Urinary bladder (tissue), 4 donors: ENCODE results near the gene PSMB10. TPM values are rescaled to one million over a fixed set of nuclear protein-coding genes. Genes with fewer than 3 reads are reported as not detected.
"Not testable (repeated sequence)": the region's sequence is repeated elsewhere in the genome, so short reads cannot be mapped to it uniquely, and the experiment has no call there.

ENCODE experiments used
- DNase-seq: peaks from one replicate; pipeline ENCODE4 v3.0.0-alpha.2; 2015; ENCODE audit errors: extremely low spot score
- H3K27ac ChIP-seq: one replicate; pipeline ENCODE4 v1.5.1; 2013; ENCODE audit warnings: low read depth, mild to moderate bottlenecking, moderate library complexity
- H3K36me3 ChIP-seq: one replicate; pipeline ENCODE4 v1.6.1; 2013; ENCODE audit warnings: mild to moderate bottlenecking, moderate library complexity; ENCODE audit not compliant: insufficient read depth
- H3K4me1 ChIP-seq: one replicate; pipeline ENCODE4 v1.6.1; 2013; ENCODE audit warnings: mild to moderate bottlenecking, moderate library complexity; ENCODE audit not compliant: insufficient read depth
- H3K4me3 ChIP-seq: one replicate; pipeline ENCODE4 v1.5.1; 2013; ENCODE audit warnings: low read depth, low read length
- WGBS: extraction: QIAGEN DNeasy Blood & Tissue Kit; methylation state at CpG from one replicate; pipeline ENCODE4 v1.1.7; 2013; 5-methylcytosine and 5-hydroxymethylcytosine counted together
- polyA plus RNA-seq: library from polyadenylated mRNA; stranded (reverse); fragments of 200-250 nt; gene quantifications from one replicate; pipeline ENCODE4 v1.2.3, GENCODE V29; 2013
- total RNA-seq: library from RNA; depleted of rRNA; stranded (reverse); fragments of >200 nt; gene quantifications from one replicate; pipeline ENCODE4 v1.2.3, GENCODE V29; 2014
- donor health status: healthy with polysubstance abuse.
- donor health status: healthy.

Gene PSMB10
- total RNA-seq (26.1 TPM), polyA plus RNA-seq (74.1 TPM)

DNA sequence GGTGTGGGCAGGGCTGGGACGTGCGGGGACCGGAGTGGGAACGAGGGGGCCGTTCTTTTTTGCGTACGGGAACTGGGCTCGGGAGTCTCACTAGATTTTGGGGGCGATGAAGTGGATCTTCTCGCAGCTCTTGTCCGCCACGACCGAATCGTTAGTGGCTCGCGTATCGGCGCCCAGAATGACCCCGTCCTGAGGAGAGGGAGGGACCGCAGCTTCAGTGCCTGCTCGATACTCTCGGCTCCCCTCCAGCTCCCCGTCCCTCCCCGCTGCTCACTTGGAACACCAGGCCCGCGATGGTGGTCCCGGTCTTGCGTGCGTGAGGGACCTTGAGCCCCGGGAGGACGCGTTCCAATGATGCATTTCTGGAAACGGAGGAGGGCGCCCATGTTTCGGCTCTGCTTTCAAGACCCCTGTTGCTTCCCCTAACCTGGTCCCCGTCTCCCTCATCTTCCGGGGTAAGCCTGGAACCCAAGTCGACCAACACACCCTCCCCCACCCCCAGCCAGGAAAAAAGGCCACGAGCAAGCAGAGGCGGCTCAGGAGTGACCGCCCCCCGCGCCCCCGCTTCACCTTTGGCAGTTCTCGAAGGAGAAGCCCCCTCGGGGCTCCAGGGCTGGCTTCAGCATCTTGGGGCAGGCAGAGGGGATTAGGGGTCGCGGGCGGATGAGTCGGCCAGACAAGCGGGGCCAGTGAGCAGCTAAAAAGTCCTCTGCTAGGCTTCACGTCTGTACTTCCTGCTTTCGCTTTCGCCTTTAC lies at the start of gene PSMB10:
Gene PSMB10 (minus strand): TSS at position 727 of the 756 bp plus-strand sequence. CDS start 101 bp downstream, at position 626.
- Histone ChIP-seq H3K4me3 (peak within 1 kb of the TSS; percentile 83), H3K4me1 (no peaks in the 10 kb centered on the region), H3K36me3 (no peaks in the 10 kb centered on the region), H3K27ac (peak within 1 kb of the TSS; percentile 96)
- peak; percentile 2 for DNase-seq
- under 1% methylated on average over 54 of the region's 54 CpGs for WGBS

DNA sequence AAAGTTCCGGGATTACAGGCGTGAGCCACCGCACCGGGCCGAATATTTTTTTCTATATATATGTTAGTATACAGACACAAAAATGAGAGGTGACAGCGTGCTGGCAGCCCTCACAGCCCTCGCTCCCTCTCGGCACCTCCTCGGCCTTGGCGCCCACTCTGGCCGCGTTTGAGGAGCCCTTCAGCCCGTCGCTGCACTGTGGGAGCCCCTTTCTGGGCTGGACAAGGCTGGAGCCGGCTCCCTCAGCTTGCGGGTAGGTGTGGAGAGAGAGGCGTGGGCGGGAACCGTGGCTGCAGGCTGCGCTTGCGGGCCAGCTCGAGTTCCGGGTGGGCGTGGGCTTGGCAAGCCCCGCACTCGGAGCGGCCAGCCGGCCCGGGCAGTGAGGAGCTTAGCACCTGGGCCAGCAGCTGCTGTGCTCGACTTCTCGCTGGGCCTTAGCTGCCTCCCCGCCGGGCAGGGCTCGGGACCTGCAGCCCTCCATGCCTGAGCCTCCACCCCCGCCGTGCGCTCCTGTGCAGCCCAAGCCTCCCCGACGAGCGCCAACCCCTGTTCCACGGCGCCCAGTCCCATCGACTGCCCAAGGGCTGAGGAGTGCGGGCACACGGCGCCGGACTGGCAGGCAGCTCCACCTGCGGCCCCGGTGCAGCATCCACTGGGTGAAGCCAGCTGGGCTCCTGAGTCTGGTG lies 45.5 kb upstream of the PSMB10 start:
- DNase-seq: no peak
- Histone ChIP-seq H3K36me3 (no peaks in the 10 kb centered on the region), H3K27ac (no peak overlapping the region), H3K4me1 (no peaks in the 10 kb centered on the region), H3K4me3 (no peak overlapping the region)
- WGBS: 95% methylated on average over 49 of the region's 49 CpGs

DNA sequence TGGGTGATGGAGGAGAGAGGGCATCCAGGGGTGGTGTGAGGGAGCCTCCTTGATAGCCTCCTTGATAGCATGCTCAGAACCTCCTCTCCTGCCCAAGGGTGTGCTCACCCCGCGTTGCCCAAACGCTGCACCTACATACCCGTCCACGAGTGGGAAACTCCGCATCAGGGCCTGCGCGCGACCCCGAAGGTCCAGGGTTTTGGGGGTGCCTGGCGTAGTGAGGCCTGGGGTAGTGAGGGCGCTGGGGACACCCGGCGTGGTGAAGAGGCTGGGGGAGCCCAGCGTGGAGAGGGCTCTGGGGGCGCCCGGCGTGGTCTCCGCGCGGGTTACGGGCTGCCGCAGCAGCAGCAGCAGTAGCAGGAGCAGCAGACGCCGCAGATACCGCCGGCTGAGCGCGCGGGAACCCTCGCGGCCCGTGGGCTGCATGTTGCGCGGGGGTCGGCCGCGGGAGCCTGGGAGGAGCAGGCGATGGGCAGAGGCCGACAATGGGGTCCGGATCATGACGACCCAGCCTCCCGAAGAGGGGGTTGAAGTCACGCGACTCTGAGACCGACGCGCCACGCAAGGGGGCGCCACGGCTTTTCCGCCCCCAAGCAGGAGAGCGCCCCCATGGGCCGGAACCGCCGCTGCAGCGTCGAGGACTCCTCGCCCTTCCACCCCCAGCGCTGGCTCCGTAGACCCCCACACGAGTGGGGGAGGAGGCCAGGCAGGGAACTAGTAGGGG lies 43.5 kb upstream of the PSMB10 start, which contains the start of gene DPEP3:
Gene DPEP3 (minus strand): TSS at position 545 of the 724 bp plus-strand sequence. CDS start 119 bp downstream, at position 426.
- 58% methylated on average over 62 of the region's 62 CpGs for WGBS
- H3K4me1 ChIP-seq: no peaks in the 10 kb centered on the region
- H3K4me3 ChIP-seq: no peak within 1 kb of the TSS
- DNase-seq: no peak
- H3K36me3 ChIP-seq: no peaks in the 10 kb centered on the region
- no peak within 1 kb of the TSS for H3K27ac ChIP-seq

DNA sequence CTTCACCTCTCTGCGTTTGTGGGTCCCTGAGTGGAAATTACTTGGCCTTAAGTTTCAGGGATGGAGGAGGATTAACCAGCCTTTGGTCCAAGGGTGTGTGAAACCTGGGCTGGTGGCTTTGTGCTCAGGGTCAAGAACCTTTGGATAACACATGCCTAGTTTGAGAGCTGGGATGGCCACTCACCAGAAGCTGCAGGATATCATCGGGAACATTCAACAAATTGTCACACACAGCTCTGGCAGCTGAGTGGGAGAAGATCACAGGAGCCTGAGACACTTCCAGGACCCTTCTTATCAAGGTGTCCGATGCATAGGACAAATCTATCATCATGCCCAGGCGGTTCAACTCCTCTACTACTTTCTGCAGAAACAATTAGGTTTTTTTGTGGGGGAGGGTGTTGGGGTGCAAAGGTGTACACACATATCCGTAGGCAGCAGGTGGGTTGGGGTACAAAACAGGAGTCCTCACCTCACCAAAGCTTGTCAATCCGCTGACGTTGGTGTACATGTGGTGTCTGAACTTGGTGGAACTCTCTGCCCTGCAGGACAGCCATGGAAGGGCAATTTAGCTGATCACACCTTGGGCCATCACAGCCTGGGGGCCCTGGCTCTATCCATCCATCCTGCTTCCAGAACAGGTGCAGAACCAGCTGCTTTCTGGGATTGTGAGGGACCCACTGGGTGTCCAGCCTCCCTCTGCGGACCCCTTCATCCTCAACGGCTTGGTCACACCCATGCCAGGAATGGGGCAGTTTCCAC lies 41.0 kb upstream of the PSMB10 start:
- no peak for DNase-seq
- WGBS: 79% methylated on average over 9 of the region's 9 CpGs
- Histone ChIP-seq H3K27ac (no peak overlapping the region), H3K4me3 (no peak overlapping the region), H3K4me1 (no peaks in the 10 kb centered on the region), H3K36me3 (no peaks in the 10 kb centered on the region)

DNA sequence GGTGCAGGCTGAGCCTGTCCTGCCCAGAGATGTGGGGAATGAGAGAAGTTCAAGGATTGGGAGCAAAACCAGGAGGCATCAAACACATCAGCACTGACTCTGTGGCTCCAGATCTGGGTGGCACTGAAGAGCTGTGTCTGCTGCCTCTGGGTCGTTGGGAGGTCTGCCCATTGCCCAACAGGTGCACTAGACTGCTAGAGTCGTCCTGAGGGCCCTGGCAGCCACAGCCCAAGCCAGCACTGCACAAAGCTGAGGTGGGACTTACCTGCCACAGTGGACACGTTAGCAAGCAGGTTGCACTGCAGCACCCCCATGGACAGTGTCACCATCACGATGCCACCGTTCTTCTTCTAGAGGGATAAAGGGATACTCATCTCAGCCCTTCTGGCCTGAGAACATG lies 40.4 kb upstream of the PSMB10 start:
- WGBS: 74% methylated on average over 5 of the region's 5 CpGs
- H3K27ac ChIP-seq: no peak overlapping the region

DNA sequence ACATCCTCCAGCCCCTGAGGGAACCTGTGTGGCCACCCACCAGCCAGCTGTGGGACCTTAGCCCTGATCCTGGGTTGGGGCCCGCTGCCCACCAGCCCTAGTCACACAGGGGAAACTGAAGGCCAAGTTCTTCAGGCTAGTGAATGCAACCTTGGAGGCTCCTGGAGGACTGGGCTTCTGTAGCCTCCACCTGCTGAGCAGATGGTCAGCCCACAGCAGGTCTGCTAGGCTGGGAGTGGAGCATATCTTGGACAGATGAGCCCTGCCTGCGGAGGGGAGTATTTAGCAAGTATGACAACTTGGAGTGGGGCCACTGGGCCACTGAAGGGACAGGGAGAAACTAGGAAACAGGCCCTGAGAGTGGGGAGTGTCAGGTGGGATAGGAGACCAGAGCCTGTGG lies 39.6 kb upstream of the PSMB10 start:
- 94% methylated on average over 2 of the region's 2 CpGs for WGBS
- H3K27ac ChIP-seq: no peak overlapping the region
- no peaks in the 10 kb centered on the region for H3K4me1 ChIP-seq
- no peak for DNase-seq
- no peaks in the 10 kb centered on the region for H3K36me3 ChIP-seq
- H3K4me3 ChIP-seq: no peak overlapping the region

More for the DNA sequence above, 40.4 kb upstream of the PSMB10 start:
- Histone ChIP-seq H3K36me3 (no peaks in the 10 kb centered on the region), H3K4me3 (no peak overlapping the region), H3K4me1 (no peaks in the 10 kb centered on the region)
- DNase-seq: no peak

DNA sequence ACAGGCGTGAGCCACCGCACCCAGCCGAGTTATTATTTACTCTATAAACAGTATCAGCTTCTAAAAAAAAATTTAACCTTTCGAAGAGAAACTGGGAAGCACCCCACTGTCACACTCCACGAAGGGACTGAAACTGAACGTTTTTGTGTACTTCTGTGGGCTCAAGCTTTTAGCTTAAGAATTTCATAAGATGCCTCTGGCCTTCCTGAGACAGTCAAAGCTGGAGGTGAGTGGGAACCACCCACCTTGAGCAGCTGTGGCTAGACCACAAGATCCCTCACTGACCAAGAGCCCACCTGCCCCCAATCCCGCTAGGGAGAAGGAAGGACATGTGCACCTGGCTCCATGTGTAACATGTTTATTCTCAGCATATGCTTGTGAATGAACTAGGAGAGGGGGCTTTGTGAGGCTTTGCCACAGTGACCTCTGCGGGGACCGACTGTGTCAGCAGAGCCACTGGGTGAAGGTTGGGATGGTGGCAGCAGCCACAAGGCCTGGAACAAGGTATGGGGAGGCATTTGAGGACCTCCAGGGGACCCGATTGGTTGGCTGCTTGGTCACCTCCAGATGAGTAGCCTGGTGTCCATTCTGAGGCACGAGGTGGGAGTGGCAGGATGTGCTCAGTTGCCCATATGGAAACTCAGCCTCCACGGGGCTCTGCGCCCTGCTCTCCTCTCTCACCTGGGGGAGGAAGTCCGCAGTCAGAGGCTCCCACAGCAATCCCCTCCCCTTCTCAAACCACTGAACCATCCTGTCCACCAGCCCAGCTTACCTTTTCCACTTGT lies 38.9 kb upstream of the PSMB10 start:
- no peaks in the 10 kb centered on the region for H3K4me1 ChIP-seq
- 71% methylated on average over 14 of the region's 14 CpGs for WGBS
- DNase-seq: no peak
- H3K27ac ChIP-seq: no peak overlapping the region
- no peak overlapping the region for H3K4me3 ChIP-seq
- H3K36me3 ChIP-seq: no peaks in the 10 kb centered on the region

DNA sequence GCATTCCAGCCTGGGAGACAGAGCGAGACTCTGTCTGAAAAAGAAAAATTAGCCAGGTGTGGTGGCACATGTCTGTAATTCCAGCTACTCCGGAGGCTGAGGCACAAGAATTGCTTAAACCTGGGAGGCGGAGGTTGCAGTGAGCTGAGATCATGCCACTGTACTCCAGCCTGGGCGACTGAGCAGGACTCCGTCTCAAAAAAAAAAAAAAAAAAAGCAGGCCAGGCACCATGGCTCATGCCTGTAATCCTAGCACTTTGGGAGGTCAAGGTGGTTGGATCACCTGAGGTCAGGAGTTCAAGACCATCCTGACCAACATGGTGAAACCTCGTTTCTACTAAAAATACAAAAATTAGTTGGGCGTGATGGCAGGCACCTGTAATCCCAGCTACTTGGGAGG lies 35.6 kb upstream of the PSMB10 start:
- DNase-seq, H3K4me1 ChIP-seq, H3K36me3 ChIP-seq, H3K27ac ChIP-seq, H3K4me3 ChIP-seq: not testable (repeated sequence)
- WGBS: 93% methylated on average over 7 of the region's 7 CpGs

DNA sequence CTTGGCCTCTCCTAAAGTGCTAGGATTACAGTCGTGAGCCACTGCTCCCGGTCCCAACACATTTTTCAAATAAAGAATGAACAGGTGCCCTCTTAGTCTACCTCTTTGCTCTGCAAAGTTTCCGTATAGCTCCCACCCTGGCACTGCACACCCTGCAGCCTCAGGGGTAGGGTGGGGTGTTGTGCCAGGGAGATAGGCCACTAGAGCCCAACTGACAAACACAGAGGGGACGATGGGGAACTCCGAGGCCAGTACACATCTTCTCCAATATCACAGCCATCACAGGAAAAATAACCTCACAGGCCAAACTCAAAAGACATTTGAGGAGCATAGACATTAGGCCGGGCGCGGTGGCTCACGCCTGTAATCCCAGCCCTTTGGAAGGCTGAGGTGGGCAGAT lies 34.5 kb upstream of the PSMB10 start:
- DNase-seq: no peak
- 91% methylated on average over 9 of the region's 9 CpGs for WGBS
- Histone ChIP-seq H3K27ac (no peak overlapping the region), H3K4me1 (no peaks in the 10 kb centered on the region), H3K36me3 (no peaks in the 10 kb centered on the region), H3K4me3 (no peak overlapping the region)

DNA sequence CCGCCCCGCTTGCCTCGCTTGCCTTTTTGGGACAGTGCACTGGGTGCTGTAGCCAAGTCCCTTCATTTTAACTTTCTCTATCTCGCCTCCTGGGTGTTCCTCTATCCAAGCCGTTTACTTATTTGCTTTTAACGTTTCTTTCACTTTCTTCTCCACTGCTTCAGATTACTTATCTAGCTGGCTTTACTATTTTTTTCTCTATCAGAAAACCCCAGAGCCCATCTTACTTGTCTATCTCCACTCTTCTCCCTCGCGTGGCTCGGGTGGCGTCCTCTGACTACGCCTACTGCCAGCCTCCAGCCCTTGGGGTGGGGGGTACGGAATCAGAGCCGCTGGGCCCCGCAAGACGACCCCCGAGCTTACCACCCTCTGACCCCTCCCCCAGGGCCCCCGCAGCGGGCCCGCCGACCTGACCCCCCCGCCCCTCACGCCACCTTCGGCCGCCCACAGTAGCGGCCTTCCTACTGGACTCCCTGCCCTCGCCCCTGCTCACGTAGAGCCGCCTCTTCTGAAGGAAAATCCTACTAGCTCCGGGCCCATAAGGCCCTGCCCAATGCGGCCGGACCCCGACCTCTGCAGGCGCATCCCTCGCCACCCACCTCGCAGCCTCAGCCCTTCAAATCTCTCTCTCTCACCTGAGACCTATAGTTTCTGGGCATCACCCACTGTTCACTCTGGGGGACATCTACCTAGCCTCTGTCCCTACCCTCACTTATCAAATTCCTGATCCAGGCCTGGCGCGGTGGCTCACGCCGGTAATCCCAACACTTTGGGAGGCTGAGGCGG lies 32.8 kb upstream of the PSMB10 start:
- no peaks in the 10 kb centered on the region for H3K4me1 ChIP-seq
- DNase-seq: no peak
- H3K4me3 ChIP-seq: peak overlapping the region; percentile 84
- H3K27ac ChIP-seq: peak overlapping the region; percentile 61
- no peaks in the 10 kb centered on the region for H3K36me3 ChIP-seq
- 36% methylated on average over 40 of the region's 40 CpGs for WGBS

DNA sequence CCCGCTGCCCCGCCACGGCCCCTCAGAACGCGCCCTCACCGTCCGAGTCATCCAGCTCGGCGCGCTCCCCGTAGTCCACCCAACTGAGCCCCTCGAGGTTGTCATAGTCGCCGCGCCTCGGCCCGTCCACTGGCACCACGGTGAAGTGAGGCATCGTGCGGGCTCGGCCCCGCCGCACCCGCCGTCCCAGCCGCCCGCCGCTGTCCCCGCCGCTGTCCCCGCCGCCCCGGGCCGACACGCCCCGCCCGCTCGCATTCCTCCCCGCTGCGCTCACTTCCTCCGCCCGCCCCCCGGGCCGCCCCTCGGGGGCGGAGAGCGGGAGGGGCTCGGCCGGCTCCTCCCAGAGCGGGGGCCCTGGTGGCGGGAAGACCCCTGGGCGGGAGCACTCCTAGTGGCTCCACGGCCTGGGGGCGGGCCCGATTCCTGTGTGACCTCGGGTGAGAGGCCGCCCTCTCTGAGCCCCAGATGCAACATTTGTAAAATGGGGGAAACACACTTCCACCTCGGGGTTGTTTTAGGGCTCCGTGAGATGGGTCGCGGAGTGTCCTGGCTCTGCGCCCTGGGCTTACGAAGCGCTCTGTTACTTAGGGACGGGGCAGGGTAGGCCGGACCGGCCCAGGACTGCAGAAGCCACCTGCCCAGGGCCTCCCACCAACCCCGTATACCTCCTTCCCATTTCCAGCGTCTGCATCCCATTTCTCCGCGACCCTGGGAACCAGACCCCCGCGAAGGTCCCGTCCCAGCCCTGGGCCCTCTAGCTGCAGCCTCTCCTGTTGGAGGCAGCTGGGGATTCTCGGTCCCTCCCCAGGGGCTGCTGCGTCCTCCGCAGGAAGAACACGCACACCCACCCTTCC lies 32.0 kb upstream of the PSMB10 start, which contains the start of gene SLC12A4:
Gene SLC12A4 (minus strand): TSS at position 238 of the 854 bp plus-strand sequence. CDS start 84 bp downstream, at position 154.
- Histone ChIP-seq H3K4me1 (no peaks in the 10 kb centered on the region), H3K4me3 (peak within 1 kb of the TSS; percentile 84), H3K27ac (peak within 1 kb of the TSS; percentile 95), H3K36me3 (no peaks in the 10 kb centered on the region)
- DNase-seq: peak; percentile 55
- whole genome bisulfite sequencing: 2% methylated on average over 78 of the region's 78 CpGs
